HepG2 (cell line): ENCODE data around the gene PPIL6. TPM values are rescaled to one million over a fixed set of nuclear protein-coding genes. Genes with fewer than 3 reads are reported as not detected.

ENCODE experiments used
- AGO1 ChIP-seq: fragments of 200-400 bp; formaldehyde crosslinking; IDR thresholded peaks from 2 replicates; pipeline ENCODE4 v1.6.1; 2017; ENCODE audit warnings: mild to moderate bottlenecking, low read depth, low read length, moderate library complexity; ENCODE audit not compliant: poor library complexity, severe bottlenecking
- ATM ChIP-seq: fragments of 450-650 bp; IDR thresholded peaks from 2 replicates; pipeline ENCODE4 v1.7.1; 2017; ENCODE audit warnings: mild to moderate bottlenecking, borderline replicate concordance
- FOXO4 ChIP-seq: sonication (generic); formaldehyde crosslinking; conservative IDR thresholded peaks from 2 replicates; pipeline ENCODE4 v1.8.1; 2023; ENCODE audit warnings: missing genetic modification reagents
- HOXA7 ChIP-seq: sonication (generic); formaldehyde crosslinking; IDR thresholded peaks from 2 replicates; pipeline ENCODE4 v1.8.1; 2022; ENCODE audit warnings: mild to moderate bottlenecking, missing genetic modification reagents, moderate library complexity
- KAT2B ChIP-seq: fragments of 150-350 bp; IDR thresholded peaks from 2 replicates; pipeline ENCODE4 v1.6.1; 2014; ENCODE audit warnings: low read depth, low read length, borderline replicate concordance
- MAFK ChIP-seq, 2 experiments: IDR thresholded peaks in 1 of 2; conservative IDR thresholded peaks in 1 of 2; 2 replicates each; pipeline ENCODE4 v1.6.1; 2011; ENCODE audit warnings: improper control_type of control experiment in 2 of 2, low read length in 2 of 2
- MTERF4 ChIP-seq: sonication (generic); formaldehyde crosslinking; IDR thresholded peaks from 2 replicates; pipeline ENCODE4 v1.8.0; 2023; ENCODE audit warnings: mild to moderate bottlenecking, missing genetic modification reagents
- NCOR1 ChIP-seq: fragments of 200-600 bp; sonication (generic); IDR thresholded peaks from 2 replicates; pipeline ENCODE4 v1.7.0; 2017; ENCODE audit warnings: antibody characterized with exemption, low read length, borderline replicate concordance
- NFATC3 ChIP-seq: sonication (generic); formaldehyde crosslinking; IDR thresholded peaks from 2 replicates; pipeline ENCODE4 v1.5.1; 2020; ENCODE audit warnings: mild to moderate bottlenecking, missing genetic modification reagents
- NFE2L1 ChIP-seq: sonication (generic); formaldehyde crosslinking; IDR thresholded peaks from 2 replicates; pipeline ENCODE4 v1.4.0; 2020; ENCODE audit warnings: missing genetic modification reagents, mild to moderate bottlenecking, borderline replicate concordance
- NFYC ChIP-seq: IDR thresholded peaks from 2 replicates; pipeline ENCODE4 v1.6.1; 2016; ENCODE audit warnings: missing genetic modification reagents, missing compliant biosample characterization
- ONECUT2 ChIP-seq: sonication (generic); formaldehyde crosslinking; IDR thresholded peaks from 2 replicates; pipeline ENCODE4 v1.4.0; 2020; ENCODE audit warnings: missing genetic modification reagents
- PHF8 ChIP-seq: sonication (generic); formaldehyde crosslinking; IDR thresholded peaks from 2 replicates; pipeline ENCODE4 v1.5.0; 2020; ENCODE audit warnings: missing genetic modification reagents
- PLSCR1 ChIP-seq: sonication (generic); formaldehyde crosslinking; IDR thresholded peaks from 2 replicates; pipeline ENCODE4 v1.5.0; 2020; ENCODE audit warnings: missing genetic modification reagents, mild to moderate bottlenecking, borderline replicate concordance
- RAD21 ChIP-seq: fragments of 450-650 bp; formaldehyde crosslinking; IDR thresholded peaks from 2 replicates; pipeline ENCODE4 v1.5.0; 2020; ENCODE audit warnings: mild to moderate bottlenecking
- RXRA ChIP-seq: sonication (generic); formaldehyde crosslinking; IDR thresholded peaks from 2 replicates; pipeline ENCODE4 v1.5.1; 2020; ENCODE audit warnings: missing genetic modification reagents
- XRCC5 ChIP-seq: fragments of 200-400 bp; formaldehyde crosslinking; optimal IDR thresholded peaks from 2 replicates; pipeline ENCODE3; 2017; ENCODE audit warnings: mild to moderate bottlenecking, low read length
- ZIK1 ChIP-seq: sonication (generic); formaldehyde crosslinking; IDR thresholded peaks from 2 replicates; pipeline ENCODE4 v1.5.0; 2020; ENCODE audit warnings: mild to moderate bottlenecking, low read depth, missing genetic modification reagents, borderline replicate concordance
- ZNF142 ChIP-seq: sonication (generic); formaldehyde crosslinking; IDR thresholded peaks from 2 replicates; pipeline ENCODE4 v1.4.0; 2020; ENCODE audit warnings: missing genetic modification reagents
- ZNF232 ChIP-seq: sonication (generic); formaldehyde crosslinking; IDR thresholded peaks from 2 replicates; pipeline ENCODE4 v1.4.0; 2020; ENCODE audit warnings: missing genetic modification reagents, borderline replicate concordance
- ZNF709 ChIP-seq: sonication (generic); formaldehyde crosslinking; IDR thresholded peaks from 2 replicates; pipeline ENCODE4 v1.5.0; 2020; ENCODE audit warnings: mild to moderate bottlenecking, missing genetic modification reagents
- polyA plus RNA-seq, 8 experiments: library from polyadenylated mRNA; depleted of rRNA in 3 of 8; stranded (reverse) in 7 of 8; unstranded in 1 of 8; fragments of >200 nt; fragmentation: Illumina TruSeq in 4 of 8; extraction: Trizol in 4 of 8; gene quantifications; 2 replicates each; pipeline versions ENCODE4 v1.2.1 to v1.2.3, GENCODE V29; 2011 to 2016; ENCODE audit warnings: low read depth in 4 of 8, missing spikeins in 1 of 8, mixed read lengths in 1 of 8; ENCODE audit not compliant: insufficient read depth in 1 of 8
- total RNA-seq, 5 experiments: library from RNA; depleted of rRNA; stranded (reverse); fragments of >200 nt; fragmentation: Illumina TruSeq; extraction: Trizol; gene quantifications; 2 replicates each; pipeline ENCODE4 v1.2.3, GENCODE V29; 2016; ENCODE audit warnings: low read depth in 1 of 5

Gene PPIL6
- total and polyA plus RNA-seq, 2 of the 13 experiments (the other 11 are each of a cell fraction or from before 2014, with no cell fraction given) = 0.22 to 0.46 TPM

GRCh38 chr6:109381747-109382575, 58.5 kb downstream of the PPIL6 start, which contains the start of gene CD164 (continued):
- TF ChIP-seq NFYC (no peak), MAFK (conservative IDR thresholded peaks at IDR 0.05 in 1 of 2, IDR thresholded peaks at IDR 0.05 in 1 of 2; ENCODE audit: low read length in 2 of 2) (no peak), MTERF4 (CRISPR knock-in tag) (no peak; the same call in 1 of the 2 replicates), ATM (no peak), ZIK1 (CRISPR knock-in tag) (peak; percentile 83), PLSCR1 (no peak), ONECUT2 (CRISPR knock-in tag) (no peak), RAD21 (CRISPR knock-in tag) (no peak), XRCC5 (peak; percentile 72), ZNF142 (CRISPR knock-in tag) (peak; percentile 96), ZNF232 (peak; percentile 50; the same call in 1 of the 2 replicates), PHF8 (CRISPR knock-in tag) (peak; percentile 87), FOXO4 (CRISPR knock-in tag) (no peak), NFATC3 (CRISPR knock-in tag) (no peak), NFE2L1 (peak; percentile 42; the same call in 1 of the 2 replicates), HOXA7 (CRISPR knock-in tag) (no peak), NCOR1 (no peak), AGO1 (no peak), ZNF709 (CRISPR knock-in tag) (peak; percentile 72), RXRA (CRISPR knock-in tag) (peak; percentile 78; the same call in 1 of the 2 replicates), KAT2B (no peak)
